Ishikawa (cell line): ENCODE data around the gene NTSR1.

Experiments
- CEBPB ChIP-seq: IDR thresholded peaks from 2 replicates; pipeline ENCODE4 v1.6.1; 2012
- CREB1 ChIP-seq: IDR thresholded peaks from 2 replicates; pipeline ENCODE4 v1.6.1; 2012; ENCODE audit warnings: low read depth
- EGR1 ChIP-seq: IDR thresholded peaks from 2 replicates; pipeline ENCODE4 v1.6.1; 2012
- EP300 ChIP-seq: IDR thresholded peaks from 2 replicates; pipeline ENCODE4 v1.6.1; 2012; ENCODE audit warnings: borderline replicate concordance
- FOXM1 ChIP-seq: IDR thresholded peaks from 2 replicates; pipeline ENCODE4 v1.6.1; 2012; ENCODE audit warnings: low read depth, borderline replicate concordance
- NFIC ChIP-seq: IDR thresholded peaks from 2 replicates; pipeline ENCODE4 v1.6.1; 2012
- RAD21 ChIP-seq: IDR thresholded peaks from 2 replicates; pipeline ENCODE4 v1.6.1; 2012; ENCODE audit warnings: low read depth
- TAF1 ChIP-seq: IDR thresholded peaks from 2 replicates; pipeline ENCODE4 v1.6.1; 2012; ENCODE audit warnings: low read depth, mild to moderate bottlenecking
- TCF12 ChIP-seq: IDR thresholded peaks from 2 replicates; pipeline ENCODE4 v1.6.1; 2012; ENCODE audit warnings: low read depth
- TEAD4 ChIP-seq: IDR thresholded peaks from 2 replicates; pipeline ENCODE4 v1.6.1; 2012
- YY1 ChIP-seq: IDR thresholded peaks from 2 replicates; pipeline ENCODE4 v1.6.1; 2012; ENCODE audit warnings: low read depth
- ZBTB7A ChIP-seq: IDR thresholded peaks from 2 replicates; pipeline ENCODE4 v1.6.1; 2012; ENCODE audit warnings: low read depth
- TF ChIP-seq, protein P1 (sequence below): IDR thresholded peaks from 2 replicates; pipeline ENCODE4 v1.6.1; 2012
- TF ChIP-seq, protein P2 (sequence below): IDR thresholded peaks from 2 replicates; pipeline ENCODE4 v1.6.1; 2012; ENCODE audit warnings: low read depth, mild to moderate bottlenecking
- TF ChIP-seq, protein P3 (sequence below): IDR thresholded peaks from 2 replicates; pipeline ENCODE4 v1.6.1; 2012

Gene NTSR1

DNA sequence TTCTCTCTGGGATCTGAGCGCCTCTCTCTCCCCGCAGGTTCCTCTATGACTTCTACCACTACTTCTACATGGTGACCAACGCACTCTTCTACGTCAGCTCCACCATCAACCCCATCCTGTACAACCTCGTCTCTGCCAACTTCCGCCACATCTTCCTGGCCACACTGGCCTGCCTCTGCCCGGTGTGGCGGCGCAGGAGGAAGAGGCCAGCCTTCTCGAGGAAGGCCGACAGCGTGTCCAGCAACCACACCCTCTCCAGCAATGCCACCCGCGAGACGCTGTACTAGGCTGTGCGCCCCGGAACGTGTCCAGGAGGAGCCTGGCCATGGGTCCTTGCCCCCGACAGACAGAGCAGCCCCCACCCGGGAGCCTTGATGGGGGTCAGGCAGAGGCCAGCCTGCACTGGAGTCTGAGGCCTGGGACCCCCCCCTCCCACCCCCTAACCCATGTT is 51.4 kb downstream of the NTSR1 start:
- TF ChIP-seq YY1 (no peak), ZBTB7A (no peak)
- TF ChIP-seq, protein P1, sequence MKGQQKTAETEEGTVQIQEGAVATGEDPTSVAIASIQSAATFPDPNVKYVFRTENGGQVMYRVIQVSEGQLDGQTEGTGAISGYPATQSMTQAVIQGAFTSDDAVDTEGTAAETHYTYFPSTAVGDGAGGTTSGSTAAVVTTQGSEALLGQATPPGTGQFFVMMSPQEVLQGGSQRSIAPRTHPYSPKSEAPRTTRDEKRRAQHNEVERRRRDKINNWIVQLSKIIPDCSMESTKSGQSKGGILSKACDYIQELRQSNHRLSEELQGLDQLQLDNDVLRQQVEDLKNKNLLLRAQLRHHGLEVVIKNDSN = no peak

DNA sequence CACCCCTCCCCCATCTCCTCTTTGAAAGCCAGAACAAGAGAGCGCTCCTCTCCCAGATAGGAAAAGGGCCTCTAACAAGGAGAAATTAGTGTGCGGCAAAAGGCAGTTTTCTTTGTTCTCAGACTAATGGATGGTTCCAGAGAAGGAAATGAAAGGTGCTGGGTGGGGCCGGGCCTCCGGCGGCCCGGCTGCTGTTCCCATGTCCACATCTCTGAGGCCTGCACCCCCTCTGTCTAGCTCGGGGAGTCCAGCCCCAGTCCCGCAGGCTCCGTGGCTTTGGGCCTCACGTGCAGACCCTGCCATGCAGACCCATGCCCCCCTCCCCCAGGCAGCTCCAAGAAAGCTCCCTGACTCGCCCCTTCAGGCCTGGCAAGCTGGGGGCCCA is 51.8 kb downstream of the NTSR1 start:
- no peak for TF ChIP-seq TAF1
- no peak for TF ChIP-seq ZBTB7A
- TF ChIP-seq, protein P1 = no peak
- no peak for TF ChIP-seq TEAD4
- no peak for TF ChIP-seq CREB1
- TF ChIP-seq, protein P2, sequence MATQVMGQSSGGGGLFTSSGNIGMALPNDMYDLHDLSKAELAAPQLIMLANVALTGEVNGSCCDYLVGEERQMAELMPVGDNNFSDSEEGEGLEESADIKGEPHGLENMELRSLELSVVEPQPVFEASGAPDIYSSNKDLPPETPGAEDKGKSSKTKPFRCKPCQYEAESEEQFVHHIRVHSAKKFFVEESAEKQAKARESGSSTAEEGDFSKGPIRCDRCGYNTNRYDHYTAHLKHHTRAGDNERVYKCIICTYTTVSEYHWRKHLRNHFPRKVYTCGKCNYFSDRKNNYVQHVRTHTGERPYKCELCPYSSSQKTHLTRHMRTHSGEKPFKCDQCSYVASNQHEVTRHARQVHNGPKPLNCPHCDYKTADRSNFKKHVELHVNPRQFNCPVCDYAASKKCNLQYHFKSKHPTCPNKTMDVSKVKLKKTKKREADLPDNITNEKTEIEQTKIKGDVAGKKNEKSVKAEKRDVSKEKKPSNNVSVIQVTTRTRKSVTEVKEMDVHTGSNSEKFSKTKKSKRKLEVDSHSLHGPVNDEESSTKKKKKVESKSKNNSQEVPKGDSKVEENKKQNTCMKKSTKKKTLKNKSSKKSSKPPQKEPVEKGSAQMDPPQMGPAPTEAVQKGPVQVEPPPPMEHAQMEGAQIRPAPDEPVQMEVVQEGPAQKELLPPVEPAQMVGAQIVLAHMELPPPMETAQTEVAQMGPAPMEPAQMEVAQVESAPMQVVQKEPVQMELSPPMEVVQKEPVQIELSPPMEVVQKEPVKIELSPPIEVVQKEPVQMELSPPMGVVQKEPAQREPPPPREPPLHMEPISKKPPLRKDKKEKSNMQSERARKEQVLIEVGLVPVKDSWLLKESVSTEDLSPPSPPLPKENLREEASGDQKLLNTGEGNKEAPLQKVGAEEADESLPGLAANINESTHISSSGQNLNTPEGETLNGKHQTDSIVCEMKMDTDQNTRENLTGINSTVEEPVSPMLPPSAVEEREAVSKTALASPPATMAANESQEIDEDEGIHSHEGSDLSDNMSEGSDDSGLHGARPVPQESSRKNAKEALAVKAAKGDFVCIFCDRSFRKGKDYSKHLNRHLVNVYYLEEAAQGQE = no peak
- no peak for TF ChIP-seq CEBPB
- no peak for TF ChIP-seq YY1
- TF ChIP-seq, protein P3, sequence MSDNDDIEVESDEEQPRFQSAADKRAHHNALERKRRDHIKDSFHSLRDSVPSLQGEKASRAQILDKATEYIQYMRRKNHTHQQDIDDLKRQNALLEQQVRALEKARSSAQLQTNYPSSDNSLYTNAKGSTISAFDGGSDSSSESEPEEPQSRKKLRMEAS = no peak
- no peak for TF ChIP-seq RAD21
- no peak for TF ChIP-seq FOXM1
- no peak for TF ChIP-seq EP300
- no peak for TF ChIP-seq EGR1
- no peak for TF ChIP-seq NFIC

DNA sequence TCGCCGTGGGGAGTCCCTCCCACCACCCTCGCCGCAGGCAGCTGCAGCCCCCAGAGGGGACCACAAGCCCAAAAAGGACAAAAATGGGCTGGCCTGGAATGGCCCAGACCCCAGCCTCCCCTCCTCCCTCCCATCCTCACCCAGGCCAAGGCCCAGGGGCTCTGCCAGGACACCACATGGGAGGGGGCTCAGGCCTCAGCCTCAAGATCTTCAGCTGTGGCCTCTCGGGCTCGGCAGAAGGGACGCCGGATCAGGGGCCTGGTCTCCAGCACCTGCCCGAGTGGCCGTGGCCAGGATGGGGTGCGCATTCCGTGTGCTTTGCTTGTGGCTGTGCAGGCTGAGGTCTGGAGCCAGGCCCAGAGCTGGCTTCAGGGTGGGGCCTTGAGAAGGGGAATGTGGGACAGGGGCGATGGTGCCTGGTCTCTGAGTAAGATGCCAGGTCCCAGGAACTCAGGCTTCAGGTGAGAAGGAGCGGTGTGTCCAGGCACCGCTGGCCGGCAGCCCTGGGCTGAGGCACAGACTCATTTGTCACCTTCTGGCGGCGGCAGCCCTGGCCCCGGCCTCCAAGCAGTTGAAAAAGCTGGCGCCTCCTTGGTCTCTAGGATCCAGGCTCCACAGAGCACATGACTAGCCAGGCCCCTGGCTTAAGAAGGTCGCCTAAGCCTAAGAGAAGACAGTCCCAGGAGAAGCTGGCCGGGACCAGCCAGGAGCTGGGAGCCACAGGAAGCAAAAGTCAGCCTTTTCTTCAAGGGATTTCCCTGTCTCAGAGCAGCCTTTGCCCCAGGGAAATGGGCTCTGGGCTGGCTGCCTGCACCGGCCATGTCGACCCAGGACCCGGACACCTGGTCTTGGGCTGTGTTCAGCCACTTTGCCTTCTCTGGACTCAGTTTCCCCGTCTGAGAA is 52.5 kb downstream of the NTSR1 start:
- TF ChIP-seq CEBPB (no peak), CREB1 (no peak), TEAD4 (no peak), FOXM1 (no peak)
- TF ChIP-seq, protein P1 = no peak

DNA sequence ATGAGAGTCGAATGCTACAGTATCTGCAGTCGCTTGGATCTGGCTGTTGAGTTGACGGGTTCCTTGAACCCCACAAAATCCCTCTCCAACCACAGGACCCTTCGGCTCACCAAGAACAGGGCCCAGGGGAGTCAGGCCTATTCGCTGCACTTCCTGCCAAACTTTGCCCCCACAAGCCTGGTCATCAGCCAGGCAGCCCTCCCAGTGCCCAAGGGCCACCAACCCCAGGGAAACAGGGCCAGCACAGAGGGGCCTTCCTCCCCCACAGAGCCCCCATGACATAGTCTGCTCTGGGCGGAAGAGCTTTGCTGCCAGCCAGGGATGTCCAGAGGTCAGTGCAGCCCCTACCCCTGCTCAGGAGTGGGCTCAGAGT is 53.1 kb downstream of the NTSR1 start:
- TF ChIP-seq FOXM1 = no peak
- TF ChIP-seq, protein P2 = no peak
- TF ChIP-seq CEBPB = no peak
- TF ChIP-seq ZBTB7A = no peak
- TF ChIP-seq RAD21 = no peak
- TF ChIP-seq TAF1 = no peak
- no peak for TF ChIP-seq CREB1
- no peak for TF ChIP-seq TEAD4
- TF ChIP-seq NFIC = no peak
- TF ChIP-seq, protein P1 = no peak
- TF ChIP-seq TCF12 = no peak
- TF ChIP-seq EGR1 = no peak
- TF ChIP-seq YY1 = no peak
- TF ChIP-seq EP300 = no peak

DNA sequence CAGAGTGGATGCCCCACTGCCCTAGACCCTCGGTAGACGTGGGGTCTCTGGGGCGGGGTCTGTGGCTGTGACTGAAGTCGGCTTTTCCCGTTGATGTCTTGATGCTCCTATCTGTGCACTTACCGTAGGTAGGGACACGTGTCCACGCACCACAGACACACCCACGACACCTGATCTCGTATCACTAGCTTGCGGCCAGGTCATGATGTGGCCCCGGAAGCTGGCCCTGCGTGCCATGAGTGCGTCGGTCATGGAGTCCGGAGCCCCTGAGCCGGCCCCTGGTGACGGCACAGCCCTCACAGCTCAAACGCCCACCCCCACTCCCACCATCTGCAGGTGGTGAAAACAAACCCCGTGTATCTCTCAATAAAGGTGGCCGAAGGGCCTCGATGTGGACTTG is 53.7 kb downstream of the NTSR1 start:
- no peak for TF ChIP-seq EP300
- TF ChIP-seq YY1 = no peak
- TF ChIP-seq TCF12 = no peak
- TF ChIP-seq, protein P2 = no peak
- TF ChIP-seq, protein P3 = no peak
